Astrocyte (in vitro differentiated cells and primary cell): ENCODE measurements around the gene ATXN2.
"Not testable (repeated sequence)": the region's sequence is repeated elsewhere in the genome, so short reads cannot be mapped to it uniquely, and the experiment has no call there.

Source experiments
- CTCF ChIP-seq: IDR thresholded peaks from 2 replicates; pipeline ENCODE4 v1.5.1; 2011; ENCODE audit warnings: low read depth, mild to moderate bottlenecking, inconsistent platforms, low read length, moderate library complexity; ENCODE audit not compliant: insufficient read depth
- EZH2 ChIP-seq: IDR thresholded peaks from 2 replicates; pipeline ENCODE4 v1.6.1; 2012; ENCODE audit warnings: mild to moderate bottlenecking, low read length, inconsistent platforms; ENCODE audit not compliant: insufficient read depth

- TF ChIP-seq CTCF, EZH2: not testable (repeated sequence)
Measured at GRCh38 chr12:111600986-111601385, 1.9 kb upstream of the ATXN2 start.
